ENCODE measurements around the gene MYH9.
A peak's percentile ranks its signal among the peaks of the same experiment; 100 is the strongest.
"Not testable (repeated sequence)": the region's sequence is repeated elsewhere in the genome, so short reads cannot be mapped to it uniquely, and the experiment has no call there.

Gene MYH9

DNA sequence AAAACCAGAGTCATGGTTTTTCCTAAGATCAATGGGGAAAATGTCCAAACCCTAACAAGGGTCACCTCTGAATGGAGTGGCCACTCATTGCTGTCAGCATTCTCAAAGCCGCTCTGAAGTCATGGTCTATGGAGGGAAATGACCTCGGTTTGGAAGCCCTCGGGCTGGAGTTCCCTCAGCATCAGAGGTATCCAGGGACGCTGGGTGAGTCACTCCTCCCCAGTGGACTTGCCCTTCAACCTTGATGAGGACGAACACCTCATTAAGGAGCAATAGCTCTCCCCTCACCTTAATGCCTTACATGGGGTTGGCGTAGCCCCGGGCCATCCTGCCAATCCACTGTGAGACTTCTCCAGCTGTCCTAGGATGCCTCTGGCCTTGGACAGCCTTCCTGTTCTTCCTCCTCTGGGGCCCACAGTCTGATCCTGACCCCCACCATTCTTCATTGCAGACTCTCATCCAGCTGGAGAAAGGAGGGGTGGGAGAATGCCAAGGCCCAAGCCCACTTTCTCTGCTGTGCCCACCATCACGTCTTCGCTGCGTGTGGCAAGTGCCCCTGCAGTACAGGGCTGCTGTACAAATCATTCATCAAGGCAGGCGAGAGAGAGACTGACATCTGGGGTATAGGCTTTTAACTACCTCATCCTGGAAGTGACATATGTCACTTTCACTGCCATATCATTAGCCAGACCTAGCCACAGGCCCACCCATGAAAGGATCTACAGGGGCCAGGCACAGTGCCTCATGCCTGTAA, 25.4 kb upstream of the MYH9 start:
- no peak for DNase-seq

DNA sequence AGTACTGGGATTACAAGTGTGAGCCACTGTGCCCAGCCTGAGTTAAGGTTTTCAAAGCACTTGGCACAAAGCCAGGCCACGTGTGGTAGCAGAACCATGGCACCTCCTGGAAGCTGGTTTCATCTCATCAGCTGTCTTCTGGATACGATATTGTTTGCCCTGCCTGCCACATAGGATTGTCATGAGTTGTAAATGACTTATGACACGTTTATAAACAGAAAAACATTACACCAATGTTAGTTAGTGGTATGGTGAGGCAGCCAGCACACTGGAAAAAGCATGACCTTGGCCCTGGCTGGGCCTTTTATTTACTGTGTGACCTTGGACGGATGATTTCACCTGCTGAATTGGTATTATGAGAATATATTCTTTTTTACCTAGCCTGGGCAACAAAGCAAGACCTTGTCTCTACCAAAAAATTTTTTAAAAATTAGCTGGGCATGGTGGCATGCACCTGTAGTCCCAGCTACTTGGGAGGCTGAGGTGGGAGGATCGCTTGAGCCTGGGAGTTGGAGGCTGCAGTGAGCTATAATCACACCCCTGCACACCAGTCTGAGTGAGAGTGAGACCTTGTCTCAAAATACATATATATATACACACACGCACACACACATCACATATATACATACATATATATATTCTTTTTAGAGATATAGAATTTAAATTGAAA, 24.0 kb upstream of the MYH9 start:
- DNase-seq = no peak

DNA sequence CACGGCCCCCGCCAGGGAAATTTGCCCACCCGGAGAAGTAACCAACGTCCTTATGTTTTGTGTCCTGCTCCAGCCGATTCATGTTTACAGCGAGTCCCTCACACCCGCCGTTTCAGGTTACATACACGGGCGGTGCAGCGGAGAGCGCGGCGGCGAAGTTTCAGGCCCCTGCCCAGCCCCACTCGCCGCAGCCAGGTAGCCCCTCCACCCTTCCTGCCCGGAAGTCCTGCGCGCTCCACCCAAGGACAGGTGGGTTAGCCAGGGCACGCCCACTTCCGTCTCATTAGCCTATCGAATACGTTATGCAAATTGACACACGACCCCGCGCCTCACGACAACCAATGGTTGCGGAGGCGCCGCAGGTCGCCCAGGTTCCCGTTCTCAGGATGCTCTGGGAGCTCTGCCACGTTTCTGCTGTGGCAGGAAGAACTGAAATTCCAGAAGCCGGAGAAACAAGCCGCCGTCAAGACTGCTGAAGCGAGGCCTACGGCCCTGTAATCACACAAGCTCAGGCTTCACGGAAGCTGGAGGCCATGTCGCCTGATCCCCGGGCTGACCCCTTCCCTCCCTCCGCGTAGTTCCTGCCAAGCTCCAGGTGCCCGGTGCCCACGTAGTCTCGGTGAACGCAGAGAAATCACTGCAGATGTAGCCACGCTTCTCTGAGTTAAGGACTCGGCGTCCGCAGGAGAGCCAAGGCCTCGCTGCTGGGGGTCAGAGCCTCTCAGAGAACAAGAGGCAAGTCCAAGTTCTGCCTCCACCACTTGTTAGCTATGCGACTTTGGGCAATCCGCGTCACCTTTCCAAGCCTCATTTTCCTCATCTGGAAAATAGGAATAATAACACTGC, 22.4 kb upstream of the MYH9 start:
- DNase-seq = peak; percentile 88

DNA sequence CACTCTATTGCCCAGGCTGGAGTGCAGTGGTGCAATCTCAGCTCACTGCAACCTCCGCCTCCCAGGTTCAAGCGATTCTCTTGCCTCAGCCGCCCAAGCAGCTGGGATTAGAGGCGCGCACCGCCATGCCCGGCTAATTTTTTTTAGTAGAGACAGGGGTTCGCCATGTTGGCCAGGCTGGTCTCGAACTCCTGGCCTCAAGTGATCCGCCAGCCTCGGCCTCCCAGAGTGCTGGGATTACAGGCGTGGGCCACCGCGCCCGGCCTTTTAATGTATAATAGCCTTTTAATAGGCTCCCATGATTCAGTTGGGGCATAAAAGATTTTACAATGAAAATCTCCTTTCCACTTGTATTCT, 21.8 kb upstream of the MYH9 start:
- not testable (repeated sequence) for DNase-seq

- no peak for DNase-seq
Measured at GRCh38 chr22:36409056-36409455, 21.3 kb upstream of the MYH9 start.

GRCh38 chr22:36406721-36407120, 19.0 kb upstream of the MYH9 start:
- DNase-seq = no peak

- DNase-seq = no peak
Measured at GRCh38 chr22:36405671-36406538, 18.1 kb upstream of the MYH9 start.

DNA sequence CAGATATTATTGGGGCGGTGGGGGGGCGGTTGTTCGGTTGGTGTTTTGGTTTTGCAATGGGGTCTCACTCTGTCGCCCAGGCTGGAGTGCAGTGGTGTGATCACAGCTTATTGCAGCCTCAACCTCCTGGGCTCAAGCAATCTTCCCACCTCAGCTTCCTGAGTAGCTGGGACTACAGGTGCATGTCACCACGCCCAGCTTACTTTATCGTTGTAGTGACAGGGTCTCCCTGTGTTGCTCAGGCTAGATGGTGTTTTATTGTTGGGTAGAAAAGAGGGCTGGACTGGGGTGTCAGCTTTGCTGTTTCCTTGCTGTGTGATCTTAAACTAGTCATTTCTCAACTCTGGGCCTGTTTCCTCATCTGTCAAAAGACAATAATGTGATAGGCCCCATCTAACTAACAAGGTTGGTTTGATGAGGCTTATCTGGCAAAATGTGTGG, 17.5 kb upstream of the MYH9 start:
- no peak for DNase-seq

DNA sequence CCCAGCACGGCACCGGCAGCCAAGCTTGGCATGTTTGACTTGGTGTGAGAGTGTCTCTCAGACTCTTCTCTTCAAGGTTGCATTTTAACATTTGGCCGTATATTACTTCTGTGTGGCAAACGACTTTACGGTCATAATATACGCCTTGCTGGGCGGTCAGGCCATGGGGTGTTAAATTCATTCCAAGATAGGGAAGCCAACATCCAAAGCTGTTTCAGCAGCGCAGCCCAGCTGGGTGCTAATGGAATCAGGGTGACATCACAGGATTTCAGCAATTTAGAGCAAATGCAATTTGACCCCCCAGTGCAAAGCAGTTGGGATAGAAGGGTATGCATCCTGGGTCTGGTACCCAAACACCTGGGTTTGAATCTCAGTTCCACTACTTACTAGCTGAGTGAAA, 16.7 kb upstream of the MYH9 start:
- no peak for DNase-seq

DNA sequence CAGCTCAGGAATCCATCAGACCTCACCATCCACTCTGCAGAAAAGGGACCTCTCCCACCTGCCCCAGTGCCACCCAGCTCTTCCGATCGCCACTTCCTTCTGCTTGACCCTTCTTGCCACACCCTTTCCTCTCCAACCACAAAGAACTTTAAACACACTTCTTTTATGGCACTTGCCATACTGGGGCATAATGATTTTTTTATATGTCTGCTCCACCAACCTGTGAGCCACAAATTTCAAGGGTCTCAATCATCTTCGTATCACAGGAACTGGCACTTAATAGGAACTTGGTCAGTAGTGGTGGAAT, 11.7 kb upstream of the MYH9 start:
- no peak for DNase-seq

DNA sequence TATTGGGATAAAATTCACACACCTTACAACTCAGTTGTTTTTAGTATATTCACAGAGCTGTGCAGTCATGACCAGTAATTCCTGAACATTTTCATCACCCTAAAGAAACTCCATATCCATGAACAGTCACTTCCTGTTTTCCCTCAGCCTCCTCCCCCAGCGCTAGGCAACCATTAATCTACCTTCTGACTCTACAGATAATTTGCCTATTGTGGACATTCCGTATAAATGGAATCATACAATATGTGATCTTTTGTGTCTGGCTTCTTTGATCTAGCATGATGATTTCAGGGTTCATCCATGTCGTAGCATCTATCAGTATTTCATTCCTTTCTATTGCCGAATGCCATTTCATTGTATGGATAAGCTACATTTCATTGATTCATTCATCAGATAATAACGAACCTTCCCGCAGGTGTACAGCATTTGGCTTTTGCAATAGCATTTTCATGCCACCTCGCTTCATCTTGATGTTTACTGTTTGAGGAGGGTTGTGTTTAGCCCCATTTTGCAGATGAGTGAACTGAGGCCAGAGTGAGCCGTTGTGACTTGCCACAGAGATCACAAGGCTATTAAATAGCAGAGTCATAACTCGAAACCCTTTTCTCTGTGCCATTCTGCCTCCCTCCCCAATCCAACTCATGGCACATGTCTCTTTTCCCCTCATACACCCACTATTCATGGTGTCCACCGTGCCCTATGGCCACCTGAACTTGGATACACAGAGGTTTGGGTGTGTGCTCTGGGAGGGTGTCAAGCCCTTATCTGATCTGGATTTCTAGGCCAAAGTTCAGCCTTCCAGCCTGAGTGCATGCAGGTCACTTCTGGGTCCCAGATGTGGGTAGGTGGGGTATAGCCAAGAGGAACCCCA, 11.1 kb upstream of the MYH9 start:
- no peak for DNase-seq

DNA sequence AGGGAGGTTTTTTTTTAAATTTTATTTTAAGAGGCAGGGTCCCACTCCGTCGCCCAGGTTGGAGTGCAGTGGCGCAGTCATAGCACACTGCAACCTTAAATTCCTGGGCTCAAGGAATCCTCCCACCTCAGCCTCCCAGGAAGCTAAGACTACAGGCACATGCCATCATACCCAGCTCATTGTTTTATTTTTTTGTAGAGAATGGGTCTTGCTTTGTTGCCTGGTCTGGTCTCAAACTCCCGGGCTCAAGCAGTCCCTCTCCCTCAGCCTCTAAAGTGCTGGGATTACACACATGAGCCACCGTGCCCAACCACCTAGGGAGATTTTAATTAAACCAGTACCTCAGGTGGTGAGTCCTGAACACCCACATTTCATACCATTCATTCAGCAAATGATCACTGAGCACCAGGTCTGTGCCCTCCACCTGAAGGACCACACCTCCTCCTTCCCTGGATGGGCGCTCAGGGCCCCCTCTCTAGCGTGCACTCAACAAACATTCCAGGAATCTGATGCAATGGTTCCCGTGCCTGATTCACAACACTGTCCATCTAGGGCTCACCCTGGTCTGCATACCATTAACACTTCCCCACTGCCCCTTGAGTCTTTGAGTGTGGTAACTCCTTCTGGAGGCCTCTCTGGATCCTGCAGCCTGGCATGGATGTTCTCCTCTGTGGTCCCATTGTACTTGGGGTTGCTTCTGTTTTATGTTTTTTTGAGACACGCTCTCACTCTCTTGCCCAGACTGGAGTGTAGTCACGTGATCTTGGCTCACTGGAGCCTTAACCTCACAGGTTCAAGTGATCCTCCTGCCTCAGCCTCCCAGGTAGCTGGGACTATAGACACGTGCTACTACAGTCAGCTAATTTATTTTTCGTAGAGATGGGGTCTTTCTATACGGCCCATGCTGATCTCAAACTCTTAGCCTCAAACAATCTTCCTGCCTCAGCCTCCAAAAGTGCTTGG, 9.6 kb upstream of the MYH9 start:
- no peak for DNase-seq

- DNase-seq = no peak
Measured at GRCh38 chr22:36395915-36396314, 8.1 kb upstream of the MYH9 start.

DNA sequence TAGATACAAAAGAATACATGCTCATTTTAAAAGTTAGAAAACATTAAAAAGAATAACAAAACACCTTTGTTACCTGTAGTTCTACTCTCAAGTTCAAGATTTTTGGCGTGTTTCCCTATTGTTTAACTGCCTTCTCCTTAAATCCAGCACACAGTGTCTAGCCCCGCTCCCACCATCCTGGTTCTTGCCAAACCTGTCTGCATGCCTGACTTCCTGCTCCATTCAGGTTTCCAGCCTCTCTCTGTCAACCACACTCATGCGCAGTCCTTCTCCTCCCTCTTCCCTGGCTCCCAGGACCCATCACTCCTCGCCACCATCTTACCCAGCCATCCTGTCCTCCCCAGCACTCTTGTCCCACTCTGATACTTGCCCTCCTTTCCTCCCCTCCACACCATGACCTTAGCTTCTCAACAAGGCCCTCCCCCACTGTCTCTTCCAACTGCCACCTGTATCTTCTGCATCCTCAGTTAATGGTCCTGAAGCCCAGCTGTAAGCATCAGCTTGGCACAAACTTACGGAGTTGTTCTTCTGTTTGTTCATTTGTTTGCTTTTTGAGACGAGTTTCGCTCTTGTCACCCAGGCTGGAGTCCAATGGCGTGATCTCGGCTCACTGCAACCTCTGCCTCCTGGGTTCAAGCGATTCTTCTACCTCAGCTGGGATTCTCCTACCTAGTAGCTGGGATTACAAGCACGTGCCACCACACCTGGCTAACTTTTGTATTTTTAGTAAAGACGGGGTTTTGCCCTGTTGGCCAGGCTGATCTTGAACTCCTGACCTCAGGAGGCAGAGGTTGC, 7.5 kb upstream of the MYH9 start:
- DNase-seq = no peak

- no peak for DNase-seq
Measured at GRCh38 chr22:36391638-36392037, 3.9 kb upstream of the MYH9 start.

DNA sequence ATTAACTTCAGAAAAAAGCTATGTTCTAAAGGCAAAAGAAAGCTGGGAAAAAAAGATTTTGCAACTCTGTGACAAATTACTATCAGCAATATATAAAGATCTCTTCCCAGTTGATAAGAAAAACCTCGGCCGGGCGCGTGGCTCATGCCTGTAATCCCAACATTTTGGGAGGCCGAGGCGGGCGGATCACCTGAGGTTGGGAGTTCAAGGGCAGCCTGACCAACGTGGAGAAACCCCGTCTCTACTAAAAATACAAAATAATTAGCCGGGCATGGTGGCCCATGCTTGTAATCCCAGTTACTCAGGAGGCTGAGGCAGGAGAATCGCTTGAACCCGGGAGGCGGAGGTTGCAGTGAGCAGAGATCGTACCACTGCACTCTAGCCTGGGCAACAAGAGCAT, 1.4 kb upstream of the MYH9 start:
- DNase-seq = not testable (repeated sequence)

DNA sequence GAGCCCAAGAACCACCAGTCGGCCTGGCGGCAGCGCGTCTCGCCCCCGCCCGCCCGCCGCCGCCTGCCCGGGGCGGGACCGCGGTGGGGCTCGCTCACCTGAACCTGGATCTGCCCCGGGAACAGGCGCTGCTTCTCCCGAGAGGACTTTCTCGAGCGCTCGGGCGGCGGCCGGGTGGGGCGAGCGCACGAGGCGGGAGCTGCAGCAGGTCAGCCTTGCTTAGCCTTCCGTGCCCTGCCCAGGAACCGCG, 133 bp downstream of the MYH9 start:
- DNase-seq = no peak

DNA sequence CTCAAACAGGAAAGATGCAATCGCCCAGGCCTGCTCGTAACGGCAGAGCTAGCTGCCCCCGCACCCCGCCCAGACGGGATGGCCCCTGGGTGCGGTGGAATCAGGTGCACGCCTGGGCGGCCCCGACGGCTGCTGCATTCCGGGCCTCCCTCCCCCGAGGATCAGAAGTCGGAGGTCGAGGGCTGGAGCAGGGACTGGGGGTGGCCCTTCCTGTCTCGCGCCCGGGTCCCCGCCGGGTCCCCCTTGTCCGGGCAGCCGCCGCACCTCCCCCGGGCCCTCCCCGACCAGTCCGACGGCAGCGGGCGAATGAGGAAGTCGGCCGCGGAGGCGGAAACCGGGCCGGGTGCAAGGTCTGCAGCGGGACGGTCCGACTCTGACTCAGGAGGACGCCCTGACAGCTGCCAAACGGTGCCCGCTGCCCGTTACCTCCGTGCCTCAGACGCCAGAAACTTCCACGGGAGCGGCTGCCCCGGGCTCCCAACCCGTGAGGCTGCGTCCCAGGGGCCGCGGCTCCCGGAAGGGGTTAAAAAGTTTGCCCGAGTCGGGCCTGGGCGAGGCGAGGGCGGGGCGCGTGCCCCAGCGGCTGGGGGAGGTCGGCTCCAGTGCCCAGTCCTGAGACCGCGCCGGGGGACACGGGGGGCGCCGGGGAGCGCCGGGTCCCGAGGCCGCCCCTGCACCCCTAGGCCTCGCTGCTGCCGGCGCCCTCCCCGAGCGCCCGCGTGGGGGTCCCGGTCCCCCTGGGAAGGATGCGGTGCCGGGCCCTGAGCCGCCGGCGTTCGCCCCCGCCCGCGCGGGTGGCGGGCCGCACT, 663 bp downstream of the MYH9 start:
- peak; percentile 76 for DNase-seq

DNA sequence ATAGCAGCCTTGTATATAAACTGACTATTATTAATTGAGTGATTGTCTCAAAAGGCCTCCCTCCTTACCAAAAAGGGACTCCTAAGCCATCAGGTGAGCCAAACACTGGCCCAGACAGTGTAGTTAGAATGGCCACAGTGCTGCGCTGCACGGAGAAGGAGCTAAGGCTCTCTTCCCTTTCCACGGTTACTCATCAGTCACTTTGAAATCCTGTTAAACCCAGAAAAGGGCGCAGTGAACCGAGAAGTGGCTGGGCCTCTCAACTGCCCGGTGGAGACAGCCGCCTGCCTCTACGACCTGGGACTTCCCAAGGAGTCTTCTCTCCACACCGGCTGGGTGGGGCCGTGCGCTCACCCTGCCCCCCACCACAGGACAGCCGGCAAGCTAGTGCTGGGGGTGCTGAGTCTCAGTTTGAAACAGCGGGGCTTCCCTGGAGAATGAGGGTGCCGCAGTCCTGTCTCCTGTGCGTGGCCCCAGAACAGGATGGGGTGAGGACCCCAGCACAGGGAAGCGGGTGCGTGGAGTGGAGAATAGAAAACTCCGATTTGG, 1.3 kb downstream of the MYH9 start:
- DNase-seq = no peak

All from left hindlimb (tissue), 1 donor.